GM12878 (cell line): ENCODE measurements around the gene TAPT1.

Experiments used
- CBFB ChIP-seq: IDR thresholded peaks from 2 replicates; pipeline ENCODE4 v1.6.1; 2016; ENCODE audit warnings: antibody characterized with exemption, low read depth
- CHD2 ChIP-seq: IDR thresholded peaks from 2 replicates; pipeline ENCODE4 v1.6.1; 2011; ENCODE audit warnings: low read depth, low read length, improper control_type of control experiment, borderline replicate concordance
- EP300 ChIP-seq, 2 experiments: fragments of 150-350 bp in 1 of 2; IDR thresholded peaks; 2 replicates each; pipeline ENCODE4 v1.6.1; 2011 to 2012; ENCODE audit warnings: low read depth in 2 of 2, low read length in 2 of 2, borderline replicate concordance in 1 of 2, improper control_type of control experiment in 1 of 2, inconsistent platforms in 1 of 2; ENCODE audit not compliant: control insufficient read depth in 1 of 2
- NFXL1 ChIP-seq: fragments of 450-650 bp; IDR thresholded peaks from 2 replicates; pipeline ENCODE4 v1.6.1; 2017; ENCODE audit warnings: antibody characterized with exemption, mild to moderate bottlenecking, borderline replicate concordance
- POLR2A ChIP-seq: IDR thresholded peaks from 2 replicates; pipeline ENCODE4 v1.6.1; 2011; ENCODE audit warnings: low read depth, mild to moderate bottlenecking, low read length
- POLR2AphosphoS5 ChIP-seq: IDR thresholded peaks from 2 replicates; pipeline ENCODE4 v1.6.1; 2011; ENCODE audit warnings: mild to moderate bottlenecking, low read length, inconsistent platforms

DNA sequence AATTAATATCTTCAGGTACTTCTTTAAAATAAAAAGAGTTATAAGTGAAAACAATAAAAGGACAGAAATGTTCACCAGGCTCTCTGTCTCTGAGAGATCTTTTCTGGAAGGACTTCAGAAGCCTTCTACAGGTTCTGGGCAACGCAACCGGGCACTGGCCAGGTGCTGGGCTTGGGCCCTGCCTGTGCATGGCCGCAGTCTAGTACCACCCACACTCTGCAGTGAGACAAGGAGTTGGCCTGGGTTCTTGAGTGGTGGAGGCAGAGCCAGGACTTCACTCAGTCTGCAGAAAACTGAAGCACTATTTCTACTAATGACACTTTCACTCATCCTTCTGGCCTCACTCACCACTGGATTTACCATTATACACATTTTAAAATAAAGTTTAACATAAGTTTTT lies 21.8 kb downstream of the TAPT1 start:
- TF ChIP-seq CBFB (no peak), EP300 (IDR thresholded peaks at IDR 0.05; ENCODE audit: borderline replicate concordance in 1 of 2, control insufficient read depth in 1 of 2, low read depth in 2 of 2, low read length in 2 of 2) (no peak), POLR2A (no peak), NFXL1 (no peak), CHD2 (no peak), POLR2AphosphoS5 (no peak)
